CD4-positive, alpha-beta T cell treated with Interleukin-2 at 100 ng/mL for 4 hours (primary cell): Measurements from ENCODE around the gene MYZAP.
A peak's percentile ranks its signal among the peaks of the same experiment; 100 is the strongest.

Experiments used
- DNase-seq: peaks from one replicate; pipeline ENCODE4 v3.0.0-alpha.2; 2020; ENCODE audit warnings: low spot score

MYZAP gene

GRCh38 chr15:57563416-57563815 is 28.3 kb upstream of the MYZAP start:
- DNase-seq = no peak

GRCh38 chr15:57565311-57565710 is 26.4 kb upstream of the MYZAP start:
- peak; percentile 11 for DNase-seq

DNA sequence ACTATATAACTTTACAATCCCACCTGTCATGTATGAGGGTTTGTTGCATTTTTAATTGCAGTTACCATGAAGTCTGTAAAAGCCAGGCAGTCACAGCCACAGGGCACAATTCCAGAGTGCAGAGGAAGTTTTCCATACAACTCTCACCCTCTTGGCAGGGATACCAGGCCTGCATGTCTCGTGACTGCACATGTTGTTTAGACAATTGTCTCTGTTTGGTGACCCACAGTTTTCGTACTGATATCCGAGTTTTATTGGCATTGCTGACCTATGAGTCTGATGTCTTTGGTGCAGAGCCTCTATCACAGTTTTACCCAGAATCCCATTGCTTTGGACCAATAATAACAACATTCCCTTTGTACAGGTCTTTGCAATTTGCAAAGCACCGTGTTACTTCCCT is 24.9 kb upstream of the MYZAP start:
- DNase-seq = no peak

DNA sequence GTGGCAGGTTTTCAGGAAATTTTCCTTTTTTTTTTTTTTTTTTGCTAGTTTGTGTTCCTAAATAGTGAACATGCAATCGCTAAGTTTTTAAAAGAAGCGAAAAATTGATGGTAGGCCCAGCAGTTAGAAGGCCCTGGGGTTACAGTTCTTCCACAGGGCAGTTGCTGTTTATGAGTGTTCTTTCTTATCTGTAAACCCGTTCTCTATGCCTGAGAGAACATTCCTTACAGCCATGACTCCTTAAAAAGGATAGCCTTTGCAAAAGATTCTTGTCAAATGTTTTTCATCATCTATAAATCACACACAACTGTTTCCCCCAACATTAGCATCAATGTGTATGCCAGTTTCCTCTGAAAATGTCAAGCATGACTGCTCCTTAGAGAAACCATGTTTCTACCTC is 23.8 kb upstream of the MYZAP start:
- DNase-seq = no peak

DNA sequence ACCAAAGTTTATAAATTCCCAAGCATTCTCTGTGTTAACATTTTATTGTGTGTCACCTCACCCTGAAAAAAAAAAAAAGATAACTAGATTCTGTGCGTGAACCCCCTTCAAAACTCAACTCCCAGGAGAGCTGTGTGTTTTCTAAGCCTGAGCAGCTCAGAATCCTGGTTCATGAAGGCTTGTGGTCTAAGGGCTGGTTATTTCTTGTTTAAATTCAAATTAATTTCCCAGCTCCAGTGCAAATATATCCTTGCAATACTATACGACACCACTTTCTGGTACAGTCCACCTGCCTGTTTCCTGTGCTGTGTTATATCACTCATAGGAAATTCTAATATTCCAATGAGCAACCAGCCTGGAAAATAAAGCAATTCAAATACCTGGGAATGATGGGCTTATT is 23.4 kb upstream of the MYZAP start:
- no peak for DNase-seq

GRCh38 chr15:57570340-57570739 is 21.4 kb upstream of the MYZAP start:
- DNase-seq = no peak

GRCh38 chr15:57570994-57571393 is 20.7 kb upstream of the MYZAP start:
- DNase-seq = no peak

DNA sequence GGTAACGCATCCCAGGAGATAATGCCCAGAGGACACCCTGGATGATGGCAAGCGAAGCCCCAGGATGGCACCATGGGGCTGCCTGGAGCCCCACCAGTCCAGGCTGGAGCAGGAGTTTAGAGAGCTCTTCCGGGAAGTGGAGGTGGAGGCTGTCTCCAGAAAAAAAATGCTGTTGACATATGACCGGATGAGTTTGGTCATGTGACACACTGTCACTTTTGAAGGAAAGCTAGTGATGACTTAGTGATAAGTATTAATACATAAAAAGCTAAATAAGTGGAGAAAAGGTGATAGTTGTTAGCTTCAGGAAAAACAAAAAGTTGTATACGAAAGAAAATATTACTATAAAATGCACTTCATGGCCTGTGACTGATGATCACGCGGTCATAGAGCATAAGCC is 20.0 kb upstream of the MYZAP start:
- no peak for DNase-seq

DNA sequence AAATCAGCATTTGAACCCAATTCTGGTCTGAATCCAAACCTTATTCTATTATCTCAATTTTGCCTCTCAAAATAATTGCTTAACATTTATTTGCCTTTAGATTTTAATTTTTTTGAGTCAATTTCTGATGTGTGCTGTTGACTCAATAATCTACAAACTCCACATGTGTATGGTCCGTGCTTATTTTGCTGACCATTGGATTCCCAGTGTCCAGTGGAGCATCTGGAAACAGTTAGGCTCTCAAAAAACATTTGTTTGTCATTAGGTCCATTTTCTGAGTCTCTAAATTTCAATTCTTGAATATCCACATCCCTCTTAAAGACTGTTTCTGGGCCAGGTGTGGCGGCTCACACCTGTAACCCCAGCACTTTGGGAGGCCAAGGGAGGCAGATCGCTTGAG is 19.2 kb upstream of the MYZAP start:
- no peak for DNase-seq

- no peak for DNase-seq
Observed at GRCh38 chr15:57573151-57573550, 18.6 kb upstream of the MYZAP start.

GRCh38 chr15:57575363-57575762 is 16.3 kb upstream of the MYZAP start:
- DNase-seq = no peak

DNA sequence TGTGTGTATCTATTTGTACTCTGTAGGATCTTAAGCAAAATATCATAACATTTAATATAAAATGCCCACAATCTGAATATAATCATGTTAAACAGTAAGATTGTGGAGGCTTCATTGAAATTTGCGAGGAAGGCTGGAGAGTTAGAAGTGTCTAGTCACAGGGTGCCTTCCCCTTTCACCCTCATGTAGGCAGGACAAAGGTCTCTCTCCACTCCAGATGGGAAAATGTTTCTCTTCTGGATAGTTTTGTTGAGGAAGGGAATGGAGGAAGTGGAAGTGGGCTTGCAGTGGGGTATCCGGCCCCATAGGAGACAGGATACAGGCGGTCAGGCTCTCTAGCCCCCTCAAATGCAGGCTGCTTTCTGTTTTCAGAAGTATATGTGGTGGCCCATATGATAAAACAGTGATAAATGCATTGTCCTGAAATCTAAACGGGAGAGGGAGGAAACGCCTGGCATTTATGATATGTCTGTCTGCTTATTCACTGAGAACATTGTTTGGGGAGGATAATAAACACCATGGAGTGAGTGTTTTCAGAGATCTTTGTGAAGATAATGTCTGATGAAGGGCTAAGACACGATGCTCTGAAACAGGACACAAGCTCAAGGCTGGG is 13.3 kb upstream of the MYZAP start:
- no peak for DNase-seq

DNA sequence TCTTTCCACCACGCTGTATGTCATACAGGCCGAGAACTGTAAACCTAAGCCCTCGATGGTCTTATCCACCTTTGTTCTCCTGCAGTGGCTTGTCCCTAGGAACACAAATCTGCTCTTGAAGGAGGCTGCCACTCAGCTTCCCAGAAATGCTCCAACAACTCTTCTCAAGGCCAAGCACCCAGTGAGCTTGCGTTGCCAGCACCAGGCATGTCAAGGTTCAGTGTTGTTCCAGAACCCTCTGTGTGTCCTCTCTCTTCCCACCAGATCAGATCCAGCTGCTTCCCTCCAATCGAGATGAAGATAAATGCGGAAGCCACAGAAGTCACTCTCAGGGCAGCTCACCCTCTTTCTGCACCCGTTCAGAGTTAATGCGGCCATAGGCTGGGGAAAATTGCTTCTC is 11.3 kb upstream of the MYZAP start:
- no peak for DNase-seq

DNA sequence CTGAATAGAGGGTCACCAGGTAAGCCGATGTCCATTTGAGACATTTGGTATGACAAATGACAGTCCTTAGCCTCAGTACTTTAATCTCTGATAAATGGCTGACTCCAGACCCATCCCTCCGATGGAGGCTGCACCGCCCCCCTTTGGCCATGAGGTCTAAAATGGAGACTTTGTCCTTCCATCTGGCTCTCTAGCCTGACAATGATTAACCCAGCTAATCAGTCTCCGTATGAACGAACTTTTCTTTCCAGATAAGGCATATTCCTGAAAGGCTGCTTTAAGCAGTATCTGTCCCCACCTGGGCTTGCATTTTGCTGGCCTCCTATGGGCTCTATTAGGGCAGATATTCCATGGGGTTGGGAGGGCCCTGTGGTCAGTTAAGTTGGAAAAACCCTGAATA is 10.8 kb upstream of the MYZAP start:
- no peak for DNase-seq

DNA sequence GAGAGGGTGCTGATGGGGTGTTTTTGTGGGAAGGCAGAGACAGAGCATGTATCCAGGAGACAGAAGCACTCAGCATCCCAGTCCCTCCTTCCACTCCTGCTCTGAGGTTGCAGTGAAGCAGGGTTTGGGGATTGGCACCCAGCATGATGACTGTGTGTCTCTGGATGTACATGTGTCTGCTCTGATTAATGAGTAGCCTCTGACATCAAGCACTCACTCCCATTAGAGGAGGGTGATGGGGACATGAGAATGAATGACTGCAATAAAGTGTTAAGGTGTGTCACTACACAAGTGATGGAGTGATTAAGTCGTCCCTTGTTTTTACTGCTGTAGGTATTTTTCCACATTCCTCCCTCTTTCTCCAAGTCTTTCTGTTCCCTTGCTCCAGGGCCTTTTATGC is 9.6 kb upstream of the MYZAP start:
- DNase-seq = no peak

DNA sequence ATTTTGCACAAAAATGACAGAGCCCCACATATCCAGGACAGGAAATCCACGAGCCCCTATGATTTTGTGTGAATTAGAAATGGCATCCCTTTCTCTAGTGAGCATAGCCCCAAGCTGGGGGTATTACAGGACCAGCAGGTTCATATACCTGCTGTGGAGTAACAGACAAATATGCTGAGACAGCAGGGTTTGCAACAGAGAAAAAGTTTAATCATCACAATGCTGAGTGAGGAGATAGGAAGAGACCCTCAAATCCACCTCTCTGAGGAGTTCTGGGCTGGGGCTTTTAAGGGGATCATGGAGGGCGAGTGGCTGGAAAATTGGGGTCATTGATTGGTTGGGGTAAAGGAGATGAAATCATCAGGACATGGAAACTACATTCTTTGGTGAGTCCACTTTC is 8.4 kb upstream of the MYZAP start:
- DNase-seq = no peak

DNA sequence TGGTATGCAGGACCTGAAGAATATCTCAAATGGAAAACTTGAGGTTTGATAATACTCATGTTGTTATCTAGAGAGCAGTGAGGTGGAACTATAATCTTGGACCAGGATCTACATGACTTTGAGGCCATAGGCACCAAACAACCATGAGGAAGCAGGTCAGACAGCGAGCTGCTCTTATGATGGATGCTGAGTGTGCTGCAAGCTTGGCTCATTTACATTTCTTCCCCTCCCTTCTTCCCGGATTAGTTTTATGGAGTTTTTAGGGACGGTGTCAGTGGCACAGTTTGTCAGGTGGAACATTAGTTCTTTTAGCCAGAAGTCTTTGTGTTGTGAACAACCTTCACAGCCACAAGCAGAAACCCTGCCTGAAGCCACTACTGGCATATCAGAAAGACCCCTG is 8.0 kb upstream of the MYZAP start:
- DNase-seq = no peak

DNA sequence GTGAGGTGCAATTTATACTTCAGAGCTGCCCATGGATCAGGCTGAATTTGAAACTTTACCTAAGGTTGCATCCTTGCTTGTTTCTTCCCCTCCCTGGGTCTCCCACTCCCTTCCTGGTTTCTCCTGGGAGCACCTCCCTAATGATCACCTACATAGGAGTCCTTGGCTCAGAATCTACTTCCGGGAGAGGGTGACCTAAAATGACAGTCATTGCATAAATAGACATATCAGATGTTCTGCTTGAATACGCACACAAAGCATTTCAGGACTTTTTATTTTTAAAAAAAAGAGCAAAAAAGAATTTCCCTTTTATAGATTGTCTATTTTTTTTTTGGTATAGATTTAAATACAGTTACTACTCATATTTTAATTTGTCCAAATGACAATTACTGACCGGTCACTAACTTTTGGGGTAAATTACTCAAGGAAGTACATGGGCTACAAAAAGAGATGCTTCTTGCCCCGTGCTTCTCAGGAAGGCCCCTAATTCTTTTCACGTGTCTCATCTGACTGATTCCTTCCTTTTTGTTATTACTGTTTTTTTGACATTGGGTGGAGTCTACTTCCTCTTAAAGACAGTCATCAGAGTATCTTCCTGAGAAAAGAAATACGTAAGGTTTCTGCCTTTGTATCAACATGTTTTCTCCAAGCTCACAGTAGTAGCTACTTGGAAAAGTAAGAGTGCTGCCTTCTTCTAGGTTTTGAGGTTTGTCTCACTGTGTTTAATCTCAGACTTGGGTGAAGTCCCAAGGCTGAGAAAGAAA is 4.9 kb upstream of the MYZAP start:
- DNase-seq = peak; percentile 26

DNA sequence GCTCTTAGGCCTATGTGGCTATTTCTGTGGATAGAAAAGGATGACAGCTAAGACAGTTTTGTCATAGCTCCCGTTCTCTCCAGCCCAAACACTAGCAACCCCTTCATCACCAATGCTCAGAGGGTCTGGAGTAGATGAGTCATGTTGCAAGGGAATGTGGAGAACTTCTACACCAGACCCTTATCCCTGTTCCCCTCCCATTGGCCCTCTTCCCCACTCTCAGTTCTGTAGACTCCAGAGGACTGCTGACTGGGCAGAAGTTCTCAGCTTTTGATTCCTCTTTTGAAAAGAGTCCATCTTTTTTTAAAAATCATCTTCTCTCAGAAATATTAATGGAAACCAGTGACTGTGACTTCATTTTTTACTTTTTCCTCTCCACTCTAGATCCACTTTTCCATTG is 2.4 kb upstream of the MYZAP start:
- DNase-seq = no peak

DNA sequence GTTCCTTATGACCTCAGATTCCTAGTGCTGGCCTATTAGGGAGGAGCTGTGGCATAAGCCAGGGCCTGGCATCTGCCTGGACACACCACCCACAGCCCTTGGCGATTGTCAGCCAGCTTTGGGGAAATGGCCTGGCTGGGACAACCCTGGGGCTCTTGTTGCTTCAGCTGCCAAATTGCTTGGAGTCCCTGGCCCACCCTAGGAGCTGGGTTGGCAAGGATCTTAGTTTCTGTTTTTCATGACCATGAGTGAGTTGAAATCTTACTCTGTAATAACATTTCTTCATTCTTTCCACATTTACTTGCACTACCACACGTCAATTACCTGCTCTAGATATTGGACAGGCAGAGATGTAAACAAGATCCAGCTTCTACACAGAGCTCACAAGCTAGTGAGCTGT is 1.9 kb upstream of the MYZAP start:
- no peak for DNase-seq

DNA sequence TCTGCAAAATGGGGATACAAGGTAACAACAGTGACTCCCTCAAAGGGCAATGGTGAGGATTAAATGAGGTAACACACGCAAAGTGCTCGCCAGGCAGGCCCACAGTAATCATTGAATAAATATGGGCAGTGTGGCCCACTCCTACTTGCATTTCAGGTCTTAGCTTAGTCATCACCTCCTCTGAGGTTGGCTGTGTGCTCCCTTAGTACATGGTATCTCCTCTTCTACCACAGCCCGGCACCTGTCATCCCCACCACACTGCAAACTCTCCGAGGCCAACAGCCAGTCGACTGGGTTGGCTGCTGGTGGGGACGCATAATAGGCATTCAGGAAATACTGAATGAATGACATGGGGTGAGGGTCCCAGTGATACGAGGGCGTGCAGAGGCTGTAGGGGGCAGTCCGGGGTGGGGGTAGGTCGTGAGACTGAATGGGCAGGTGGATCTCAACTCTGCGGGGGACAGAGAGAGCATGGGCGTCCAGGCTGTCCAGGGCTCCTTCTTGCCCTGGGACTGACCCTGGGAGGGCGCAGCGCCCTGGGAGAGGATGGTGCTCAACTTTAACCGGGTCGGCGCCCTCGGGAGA is 375 bp upstream of the MYZAP start:
- DNase-seq = no peak

DNA sequence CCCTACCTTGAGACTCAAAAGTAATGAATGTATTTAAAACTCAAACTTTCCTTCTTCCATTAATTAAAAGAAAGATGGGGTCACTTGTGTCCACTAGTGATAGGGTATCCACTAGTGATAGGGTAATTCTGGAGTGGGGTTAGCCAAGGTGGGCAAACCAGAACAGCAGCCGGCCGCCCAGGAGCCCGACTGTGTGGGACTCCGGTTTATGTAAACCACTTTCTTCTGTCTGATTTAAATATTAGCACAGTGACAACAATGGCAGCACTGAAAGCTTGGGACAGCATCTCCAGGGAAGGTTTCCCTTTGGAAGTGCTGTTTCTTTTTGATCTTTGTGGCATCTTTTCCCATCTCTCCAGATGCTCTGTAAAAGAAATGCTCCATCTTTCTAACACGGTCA is 722 bp downstream of the MYZAP start:
- no peak for DNase-seq

GRCh38 chr15:57592836-57593420 is 1.2 kb downstream of the MYZAP start:
- no peak for DNase-seq
